ENCODE results near the gene PLK1. TPM values are rescaled to one million over a fixed set of nuclear protein-coding genes. Genes with fewer than 3 reads are reported as not detected.

The PLK1 gene
- total and polyA plus RNA-seq, 2 of the 13 experiments (the other 11 are each of a cell fraction or from before 2014, with no cell fraction given): 71.5 to 76.3 TPM

DNA sequence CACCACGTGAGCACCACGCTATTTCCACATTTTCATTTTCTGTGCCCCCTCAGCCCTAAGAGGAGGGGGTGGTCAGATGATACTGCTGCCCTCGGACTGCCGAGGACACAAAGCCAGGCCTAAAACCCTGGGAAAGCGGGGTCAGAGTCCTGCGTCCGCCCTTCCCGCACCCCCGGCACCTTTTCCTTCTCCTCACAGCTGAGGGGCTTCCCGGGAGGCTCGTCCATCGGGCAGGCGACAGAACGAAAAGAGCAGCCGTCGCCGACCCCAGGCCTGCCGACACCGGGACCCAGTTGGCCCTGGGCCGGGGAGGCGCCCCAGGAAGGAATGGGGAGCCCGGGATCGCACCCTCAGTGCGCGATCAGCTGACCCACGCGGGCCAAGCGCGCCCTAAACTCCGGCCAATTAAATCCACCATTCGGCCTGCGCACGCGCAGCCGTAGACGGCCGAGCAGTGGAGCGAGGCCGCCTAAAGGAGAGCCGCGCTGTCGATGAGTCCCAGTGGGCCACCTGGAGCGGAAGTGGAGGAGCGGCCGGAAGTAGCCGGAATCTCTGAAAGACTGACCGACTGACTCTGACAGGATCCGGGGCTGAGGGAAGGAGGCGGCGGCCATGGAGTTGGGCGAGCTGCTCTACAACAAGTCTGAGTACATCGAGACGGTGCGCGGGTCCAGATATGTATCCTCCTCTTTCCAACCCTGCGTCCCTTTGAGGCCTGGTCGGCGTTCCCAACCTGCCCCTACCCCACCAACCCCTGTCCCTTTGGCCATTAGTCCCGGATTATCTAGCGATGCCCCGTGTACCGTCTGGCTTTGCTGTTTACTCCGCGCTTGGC, 37.5 kb upstream of the PLK1 start, which contains the start of the genes DCTN5 and PALB2 (continued):
- peak; percentile 79; the same call in 1 of the 2 replicates for TF ChIP-seq UBTF (CRISPR knock-in tag; IDR thresholded peaks at IDR 0.05)
- TF ChIP-seq ZSCAN25 (CRISPR knock-in tag; IDR thresholded peaks at IDR 0.05): peak; percentile 51; the same call in 1 of the 2 replicates
- 0 out of 2 replicates have a peak, but pooled peaks have one; percentile 59 for TF ChIP-seq ZSCAN12 (CRISPR knock-in tag; IDR thresholded peaks at IDR 0.05)
- peak; percentile 97 for TF ChIP-seq SAP130 (CRISPR knock-in tag; IDR thresholded peaks at IDR 0.05; ENCODE audit: low read depth)
- peak; percentile 97; the same call in 1 of the 2 replicates for TF ChIP-seq NRL (CRISPR knock-in tag; IDR thresholded peaks at IDR 0.05; ENCODE audit: borderline replicate concordance)
- TF ChIP-seq TBX3 (IDR thresholded peaks at IDR 0.05; ENCODE audit: borderline replicate concordance): peak; percentile 74
- 0 out of 2 replicates have a peak, but pooled peaks have one; percentile 89 for TF ChIP-seq NFKBIZ (CRISPR knock-in tag; IDR thresholded peaks at IDR 0.05)
- TF ChIP-seq ATM (IDR thresholded peaks at IDR 0.05; ENCODE audit: borderline replicate concordance): no peak
- peak; percentile 93 for TF ChIP-seq ATF7-NPFF (CRISPR knock-in tag; IDR thresholded peaks at IDR 0.05; ENCODE audit: low read depth)
- TF ChIP-seq, protein P1, sequence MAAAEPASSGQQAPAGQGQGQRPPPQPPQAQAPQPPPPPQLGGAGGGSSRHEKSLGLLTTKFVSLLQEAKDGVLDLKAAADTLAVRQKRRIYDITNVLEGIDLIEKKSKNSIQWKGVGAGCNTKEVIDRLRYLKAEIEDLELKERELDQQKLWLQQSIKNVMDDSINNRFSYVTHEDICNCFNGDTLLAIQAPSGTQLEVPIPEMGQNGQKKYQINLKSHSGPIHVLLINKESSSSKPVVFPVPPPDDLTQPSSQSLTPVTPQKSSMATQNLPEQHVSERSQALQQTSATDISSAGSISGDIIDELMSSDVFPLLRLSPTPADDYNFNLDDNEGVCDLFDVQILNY (CRISPR knock-in tag; conservative IDR thresholded peaks at IDR 0.05): peak; percentile 91
- peak; percentile 83; the same call in 1 of the 2 replicates for TF ChIP-seq ARNT2 (CRISPR knock-in tag; IDR thresholded peaks at IDR 0.05; ENCODE audit: low read depth)
- TF ChIP-seq CBX1 (IDR thresholded peaks at IDR 0.05; ENCODE audit: low read depth): peak; percentile 57
- 0 out of 2 replicates have a peak, but pooled peaks have one; percentile 10 for TF ChIP-seq NFE2L2 (IDR thresholded peaks at IDR 0.05; ENCODE audit: low read length)
- TF ChIP-seq MEIS2 (CRISPR knock-in tag; IDR thresholded peaks at IDR 0.05): peak; percentile 90
- peak; percentile 87; the same call in 1 of the 2 replicates for TF ChIP-seq SALL2 (CRISPR knock-in tag; IDR thresholded peaks at IDR 0.05)
- no peak for TF ChIP-seq CHD4 (IDR thresholded peaks at IDR 0.05; ENCODE audit: borderline replicate concordance, low read length)
- TF ChIP-seq PBX2 (CRISPR knock-in tag; IDR thresholded peaks at IDR 0.05): no peak
- TF ChIP-seq PREB (CRISPR knock-in tag; IDR thresholded peaks at IDR 0.05): peak; percentile 81; the same call in 1 of the 2 replicates
- peak; percentile 97 for TF ChIP-seq PHF5A (CRISPR knock-in tag; IDR thresholded peaks at IDR 0.05; ENCODE audit: low read depth, unreplicated experiment)
- peak; percentile 83 for TF ChIP-seq MNT (IDR thresholded peaks at IDR 0.05)
- peak; percentile 98 for TF ChIP-seq ZNF563 (CRISPR knock-in tag; IDR thresholded peaks at IDR 0.05)
- peak; percentile 5; the same call in 1 of the 2 replicates for TF ChIP-seq RARA (CRISPR knock-in tag; IDR thresholded peaks at IDR 0.05)
- peak; percentile 71 for TF ChIP-seq FOXO1 (CRISPR knock-in tag; IDR thresholded peaks at IDR 0.05)

Measured in HepG2 (cell line).